HL-60 (cell line): ENCODE measurements around the gene SLC36A1.
"Not testable (repeated sequence)": the region's sequence is repeated elsewhere in the genome, so short reads cannot be mapped to it uniquely, and the experiment has no call there.

Source experiments
- DNase-seq, 2 experiments: peaks; one replicate each; pipeline ENCODE4 v3.0.0-alpha.2; 2010 to 2020; ENCODE audit warnings: low read depth in 1 of 2, low spot score in 1 of 2
- H3K27ac ChIP-seq: fragments of 250-450 bp; sonication (Bioruptor Pico); replicated peaks from 2 replicates; pipeline ENCODE4 v1.5.1; 2020; ENCODE audit warnings: mild to moderate bottlenecking, moderate library complexity
- H3K27me3 ChIP-seq: fragments of 250-450 bp; sonication (Bioruptor Pico); 2 replicates; pipeline ENCODE4 v1.5.1; 2021; ENCODE audit warnings: mild to moderate bottlenecking, moderate library complexity; ENCODE audit not compliant: insufficient read depth, poor library complexity, severe bottlenecking
- H3K4me3 ChIP-seq: replicated peaks from 2 replicates; pipeline ENCODE4 v1.5.1; 2011; ENCODE audit warnings: mild to moderate bottlenecking, control low read depth, low read length; ENCODE audit not compliant: insufficient read depth
- GABPA ChIP-seq: IDR thresholded peaks from 2 replicates; pipeline ENCODE4 v1.6.1; 2012; ENCODE audit warnings: low read depth
- POLR2AphosphoS5 ChIP-seq: IDR thresholded peaks from 2 replicates; pipeline ENCODE4 v1.6.1; 2012; ENCODE audit warnings: low read depth
- SPI1 ChIP-seq: IDR thresholded peaks from 2 replicates; pipeline ENCODE4 v1.6.1; 2012; ENCODE audit warnings: low read depth, mild to moderate bottlenecking, borderline replicate concordance
- TF ChIP-seq, protein P1 (sequence below): IDR thresholded peaks from 2 replicates; pipeline ENCODE4 v1.6.1; 2012; ENCODE audit warnings: low read depth; ENCODE audit not compliant: insufficient replicate concordance
- TF ChIP-seq, protein P2 (sequence below): IDR thresholded peaks from one replicate; pipeline ENCODE4 v1.5.1; 2011; ENCODE audit warnings: low read length, control low read depth, inconsistent platforms; ENCODE audit not compliant: insufficient read depth

Gene SLC36A1

DNA sequence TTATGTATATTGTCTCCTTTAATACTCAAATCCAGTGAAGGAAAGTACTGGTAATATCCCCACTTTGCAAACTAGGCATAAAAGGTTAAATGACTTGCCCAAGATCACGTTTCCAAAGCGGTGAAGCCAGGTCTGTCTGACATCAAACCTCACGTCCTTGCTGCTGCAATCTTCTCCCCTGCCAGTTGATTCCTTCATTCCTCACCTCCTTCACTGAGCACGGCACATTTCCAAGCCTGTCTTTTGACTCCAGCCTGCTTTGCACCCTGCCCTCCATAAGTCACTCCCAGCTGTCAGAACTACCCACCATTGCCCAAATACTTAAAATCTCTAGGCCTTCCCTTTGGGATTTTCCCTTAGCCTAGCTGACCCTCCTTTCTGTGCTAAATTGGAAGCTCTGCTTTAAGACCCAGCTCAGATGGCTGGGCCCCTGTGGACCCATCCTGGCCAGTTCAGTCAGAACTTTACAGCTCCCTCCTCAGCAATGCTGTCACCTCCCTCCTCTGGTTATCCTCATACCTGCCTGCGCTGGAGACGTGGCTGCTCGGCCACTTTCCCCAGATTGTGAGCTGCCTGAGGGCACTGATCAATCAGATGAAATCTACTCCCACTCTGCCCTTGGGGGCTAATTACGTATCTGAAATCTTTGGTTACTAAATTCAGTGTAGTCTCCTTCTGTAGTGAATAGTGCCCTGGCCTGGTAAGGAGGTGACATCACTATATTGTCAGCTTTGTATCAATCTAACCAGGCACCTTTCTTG lies 51.2 kb downstream of the SLC36A1 start:
- no peak for DNase-seq
- Histone ChIP-seq H3K4me3 (no peak overlapping the region), H3K27me3 (no peaks in the 10 kb centered on the region), H3K27ac (peak overlapping the region; percentile 41)
- TF ChIP-seq, protein P1, sequence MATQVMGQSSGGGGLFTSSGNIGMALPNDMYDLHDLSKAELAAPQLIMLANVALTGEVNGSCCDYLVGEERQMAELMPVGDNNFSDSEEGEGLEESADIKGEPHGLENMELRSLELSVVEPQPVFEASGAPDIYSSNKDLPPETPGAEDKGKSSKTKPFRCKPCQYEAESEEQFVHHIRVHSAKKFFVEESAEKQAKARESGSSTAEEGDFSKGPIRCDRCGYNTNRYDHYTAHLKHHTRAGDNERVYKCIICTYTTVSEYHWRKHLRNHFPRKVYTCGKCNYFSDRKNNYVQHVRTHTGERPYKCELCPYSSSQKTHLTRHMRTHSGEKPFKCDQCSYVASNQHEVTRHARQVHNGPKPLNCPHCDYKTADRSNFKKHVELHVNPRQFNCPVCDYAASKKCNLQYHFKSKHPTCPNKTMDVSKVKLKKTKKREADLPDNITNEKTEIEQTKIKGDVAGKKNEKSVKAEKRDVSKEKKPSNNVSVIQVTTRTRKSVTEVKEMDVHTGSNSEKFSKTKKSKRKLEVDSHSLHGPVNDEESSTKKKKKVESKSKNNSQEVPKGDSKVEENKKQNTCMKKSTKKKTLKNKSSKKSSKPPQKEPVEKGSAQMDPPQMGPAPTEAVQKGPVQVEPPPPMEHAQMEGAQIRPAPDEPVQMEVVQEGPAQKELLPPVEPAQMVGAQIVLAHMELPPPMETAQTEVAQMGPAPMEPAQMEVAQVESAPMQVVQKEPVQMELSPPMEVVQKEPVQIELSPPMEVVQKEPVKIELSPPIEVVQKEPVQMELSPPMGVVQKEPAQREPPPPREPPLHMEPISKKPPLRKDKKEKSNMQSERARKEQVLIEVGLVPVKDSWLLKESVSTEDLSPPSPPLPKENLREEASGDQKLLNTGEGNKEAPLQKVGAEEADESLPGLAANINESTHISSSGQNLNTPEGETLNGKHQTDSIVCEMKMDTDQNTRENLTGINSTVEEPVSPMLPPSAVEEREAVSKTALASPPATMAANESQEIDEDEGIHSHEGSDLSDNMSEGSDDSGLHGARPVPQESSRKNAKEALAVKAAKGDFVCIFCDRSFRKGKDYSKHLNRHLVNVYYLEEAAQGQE, result no peak

- no peaks in the 10 kb centered on the region for H3K27me3 ChIP-seq
- TF ChIP-seq GABPA (no peak), SPI1 (no peak), POLR2AphosphoS5 (no peak)
- TF ChIP-seq, protein P1, result no peak
- TF ChIP-seq, protein P2, sequence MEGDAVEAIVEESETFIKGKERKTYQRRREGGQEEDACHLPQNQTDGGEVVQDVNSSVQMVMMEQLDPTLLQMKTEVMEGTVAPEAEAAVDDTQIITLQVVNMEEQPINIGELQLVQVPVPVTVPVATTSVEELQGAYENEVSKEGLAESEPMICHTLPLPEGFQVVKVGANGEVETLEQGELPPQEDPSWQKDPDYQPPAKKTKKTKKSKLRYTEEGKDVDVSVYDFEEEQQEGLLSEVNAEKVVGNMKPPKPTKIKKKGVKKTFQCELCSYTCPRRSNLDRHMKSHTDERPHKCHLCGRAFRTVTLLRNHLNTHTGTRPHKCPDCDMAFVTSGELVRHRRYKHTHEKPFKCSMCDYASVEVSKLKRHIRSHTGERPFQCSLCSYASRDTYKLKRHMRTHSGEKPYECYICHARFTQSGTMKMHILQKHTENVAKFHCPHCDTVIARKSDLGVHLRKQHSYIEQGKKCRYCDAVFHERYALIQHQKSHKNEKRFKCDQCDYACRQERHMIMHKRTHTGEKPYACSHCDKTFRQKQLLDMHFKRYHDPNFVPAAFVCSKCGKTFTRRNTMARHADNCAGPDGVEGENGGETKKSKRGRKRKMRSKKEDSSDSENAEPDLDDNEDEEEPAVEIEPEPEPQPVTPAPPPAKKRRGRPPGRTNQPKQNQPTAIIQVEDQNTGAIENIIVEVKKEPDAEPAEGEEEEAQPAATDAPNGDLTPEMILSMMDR, result no peak
- peak overlapping the region; percentile 41 for H3K27ac ChIP-seq
- peak in 1 of 2 experiments; percentile 58 for DNase-seq
- H3K4me3 ChIP-seq, result no peak overlapping the region
Observed at GRCh38 chr5:151499501-151500035, 52.2 kb downstream of the SLC36A1 start.

DNA sequence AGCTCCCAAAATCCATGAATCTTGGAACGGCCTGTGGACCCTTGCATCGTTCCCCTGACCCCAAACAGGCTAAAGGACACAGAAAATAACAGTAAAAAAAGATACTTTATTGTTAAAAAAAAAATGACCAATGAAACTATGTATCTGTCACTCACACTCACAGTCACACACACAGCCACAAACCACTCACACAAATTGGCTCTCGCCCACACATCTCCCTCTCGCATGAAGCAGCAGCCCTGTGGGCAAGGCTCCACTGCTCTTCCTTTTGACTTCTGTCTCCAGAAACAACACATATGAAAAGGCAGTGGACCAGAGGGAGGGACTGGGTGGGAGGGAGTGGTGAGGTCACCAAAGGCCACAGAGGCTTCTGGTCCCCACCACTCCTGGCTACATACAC lies 56.6 kb downstream of the SLC36A1 start:
- Histone ChIP-seq H3K27ac (no peak overlapping the region), H3K27me3 (no peaks in the 10 kb centered on the region), H3K4me3 (no peak overlapping the region)
- TF ChIP-seq GABPA, result no peak
- TF ChIP-seq, protein P2, result no peak
- TF ChIP-seq POLR2AphosphoS5, result no peak
- no peak for DNase-seq

GRCh38 chr5:151508308-151508707 lies 60.9 kb downstream of the SLC36A1 start:
- not testable (repeated sequence) for H3K4me3 ChIP-seq, DNase-seq, H3K27me3 ChIP-seq, H3K27ac ChIP-seq

DNA sequence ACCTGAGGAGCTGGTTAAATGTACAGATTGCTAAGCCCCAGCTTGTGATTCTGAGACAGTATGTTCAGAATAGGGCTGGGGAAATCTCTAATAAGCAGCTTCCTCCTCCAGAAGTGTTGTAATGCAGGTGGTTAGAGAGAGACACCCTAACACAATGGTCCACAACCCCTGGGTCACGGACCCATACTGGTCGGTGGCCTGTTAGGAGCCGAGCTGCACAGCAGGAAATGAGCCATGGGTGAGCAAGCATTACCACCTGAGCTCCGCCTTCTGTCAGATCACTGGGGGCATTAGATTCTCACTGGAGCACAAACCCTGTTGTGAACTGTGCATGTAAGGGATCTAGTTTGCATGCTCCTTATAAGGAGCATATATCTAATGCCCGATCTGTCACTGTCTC lies 61.8 kb downstream of the SLC36A1 start:
- H3K27me3 ChIP-seq, result no peaks in the 10 kb centered on the region
- H3K27ac ChIP-seq, result no peak overlapping the region
- TF ChIP-seq, protein P1, result no peak
- TF ChIP-seq, protein P2, result no peak
- no peak for TF ChIP-seq SPI1
- no peak overlapping the region for H3K4me3 ChIP-seq
- DNase-seq, result no peak
